GM21737 (cell line): ENCODE measurements around the gene FGFR1OP2.
"Not testable (repeated sequence)": the region's sequence is repeated elsewhere in the genome, so short reads cannot be mapped to it uniquely, and the experiment has no call there.

Experiments used
- ATAC-seq: cut with Tn5 transposase; IDR thresholded peaks from one replicate; pipeline ENCODE4 v1.9.1; 2021; ENCODE audit warnings: mild to moderate bottlenecking, moderate library complexity; ENCODE audit not compliant: unreplicated experiment

The FGFR1OP2 gene

DNA sequence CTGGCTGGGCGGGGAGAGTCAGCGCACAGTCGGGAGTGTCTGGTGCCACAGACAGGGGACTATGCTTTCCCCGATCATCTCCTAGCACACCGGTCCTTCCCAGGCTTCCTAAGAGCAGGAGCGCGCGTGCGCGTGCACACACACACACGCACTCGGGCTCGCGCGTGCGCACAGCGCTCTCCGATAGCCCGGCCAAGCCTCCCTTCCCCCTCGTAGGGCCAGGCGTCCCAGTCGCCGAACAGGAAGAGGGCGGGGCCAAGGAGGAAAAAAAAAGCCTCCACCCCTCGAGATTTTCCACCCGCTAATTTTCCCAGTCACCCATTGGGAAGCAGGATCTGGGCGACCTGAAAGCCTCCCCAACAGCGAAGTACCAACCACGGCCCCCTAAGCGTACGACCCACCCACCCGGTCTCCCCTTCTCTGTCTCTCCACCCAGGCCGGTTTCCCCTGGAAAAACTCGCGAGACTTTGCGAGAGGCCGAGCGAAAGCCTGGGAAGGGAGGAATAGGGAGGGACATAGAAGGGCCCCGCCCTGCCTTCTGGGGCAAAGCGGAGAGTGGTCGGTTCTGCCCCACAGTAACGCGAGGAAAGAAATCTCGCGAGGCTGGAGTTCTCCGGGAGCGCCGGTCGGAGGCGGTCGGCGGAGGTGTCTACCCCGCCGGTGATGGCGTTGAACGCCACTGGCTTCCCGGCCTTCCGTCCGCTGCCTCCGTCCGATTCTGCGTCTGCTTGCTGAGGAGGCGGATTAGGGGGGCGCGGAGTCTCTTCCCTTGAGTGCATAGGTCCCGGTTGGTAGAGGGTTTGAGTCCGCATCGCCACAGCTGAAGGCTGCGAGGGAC lies at the start of gene FGFR1OP2, which contains the start of gene INTS13:
Gene FGFR1OP2, plus strand, starts transcription at position 608 of the 838 bp plus-strand sequence. CDS start 15,689 bp downstream, outside the sequence.
Gene INTS13, minus strand, starts transcription at position 119 of the 838 bp plus-strand sequence. CDS start 1,178 bp downstream, outside the sequence.
- peak; percentile 73 for ATAC-seq

GRCh38 chr12:26890784-26891183 lies 47.5 kb upstream of the FGFR1OP2 start:
- no peak for ATAC-seq

DNA sequence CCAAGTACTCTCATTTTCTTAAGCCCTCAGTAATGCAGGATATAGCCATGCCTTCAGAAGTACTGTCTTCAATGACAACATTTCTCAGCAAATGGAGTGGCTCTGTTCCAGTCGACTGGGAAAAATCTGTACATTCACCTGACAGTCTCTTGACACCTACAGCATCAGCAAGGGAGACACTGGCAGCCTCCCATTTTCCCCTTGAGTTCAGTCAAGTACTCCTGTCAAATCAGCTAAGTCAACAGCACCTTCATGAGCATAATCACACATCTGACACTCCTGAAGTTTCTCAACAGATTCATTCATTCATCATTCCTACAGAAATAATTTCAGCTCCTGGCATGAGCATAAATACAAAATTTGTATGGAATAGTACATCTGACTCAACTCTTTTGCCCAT lies 46.6 kb upstream of the FGFR1OP2 start:
- no peak for ATAC-seq

DNA sequence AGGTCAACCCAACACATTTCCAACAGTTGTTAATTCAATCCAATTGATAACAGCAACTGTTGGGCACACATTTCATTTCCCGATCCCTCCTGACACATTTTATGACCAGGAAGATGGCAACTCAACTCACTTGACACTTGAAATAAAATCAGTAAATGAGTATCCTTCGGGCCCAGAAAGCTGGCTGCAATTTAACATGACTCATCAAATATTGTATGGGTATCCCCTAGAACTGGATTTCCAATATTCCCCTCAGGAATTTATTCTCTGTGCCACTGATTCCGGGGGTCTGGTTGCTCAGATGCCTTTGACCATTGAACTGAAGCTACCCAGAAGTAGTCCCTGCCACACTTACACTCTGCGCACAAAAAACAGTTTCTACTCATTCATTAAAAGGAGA lies 42.6 kb upstream of the FGFR1OP2 start:
- ATAC-seq: no peak

DNA sequence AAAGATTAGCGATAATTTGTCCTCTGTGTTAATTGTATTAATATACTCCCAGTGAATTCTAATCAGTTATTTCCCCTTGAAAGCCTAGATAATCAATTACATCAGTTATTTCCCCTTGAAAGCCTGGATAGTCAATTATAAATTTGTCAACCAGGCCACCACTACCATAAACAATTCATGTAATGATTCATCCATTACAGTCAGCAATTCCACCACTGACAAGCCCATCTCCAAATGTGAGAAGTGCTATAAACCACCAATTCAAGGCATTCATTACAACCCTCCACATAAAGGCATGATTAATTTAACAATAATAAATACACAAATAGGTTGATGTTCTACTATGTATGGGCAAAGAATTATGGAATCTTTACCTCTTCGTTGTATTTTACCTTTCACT lies 41.4 kb upstream of the FGFR1OP2 start:
- no peak for ATAC-seq

GRCh38 chr12:26903396-26903795 lies 34.9 kb upstream of the FGFR1OP2 start:
- ATAC-seq: not testable (repeated sequence)

- no peak for ATAC-seq
These were observed 32.2 kb upstream of the FGFR1OP2 start for GRCh38 chr12:26906024-26906423.

DNA sequence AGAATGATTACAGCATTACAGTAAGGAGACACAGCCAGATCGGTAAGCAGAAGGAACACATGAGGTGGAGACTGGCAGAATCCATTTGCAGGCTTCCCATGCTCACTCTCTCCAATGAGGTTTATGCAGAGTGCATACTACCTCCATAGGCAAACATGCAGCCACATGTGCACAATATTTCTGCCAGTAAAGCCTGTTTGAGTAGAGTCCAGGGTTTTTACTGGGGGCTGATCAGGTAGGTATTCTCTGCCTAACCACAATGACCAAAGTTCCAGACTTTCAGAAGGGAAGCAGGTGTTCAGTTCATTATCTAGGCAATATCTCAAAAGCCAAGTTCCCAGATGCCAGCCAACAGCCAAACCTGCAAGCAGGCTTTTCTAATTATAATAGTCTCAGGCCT lies 31.6 kb upstream of the FGFR1OP2 start:
- ATAC-seq: no peak

DNA sequence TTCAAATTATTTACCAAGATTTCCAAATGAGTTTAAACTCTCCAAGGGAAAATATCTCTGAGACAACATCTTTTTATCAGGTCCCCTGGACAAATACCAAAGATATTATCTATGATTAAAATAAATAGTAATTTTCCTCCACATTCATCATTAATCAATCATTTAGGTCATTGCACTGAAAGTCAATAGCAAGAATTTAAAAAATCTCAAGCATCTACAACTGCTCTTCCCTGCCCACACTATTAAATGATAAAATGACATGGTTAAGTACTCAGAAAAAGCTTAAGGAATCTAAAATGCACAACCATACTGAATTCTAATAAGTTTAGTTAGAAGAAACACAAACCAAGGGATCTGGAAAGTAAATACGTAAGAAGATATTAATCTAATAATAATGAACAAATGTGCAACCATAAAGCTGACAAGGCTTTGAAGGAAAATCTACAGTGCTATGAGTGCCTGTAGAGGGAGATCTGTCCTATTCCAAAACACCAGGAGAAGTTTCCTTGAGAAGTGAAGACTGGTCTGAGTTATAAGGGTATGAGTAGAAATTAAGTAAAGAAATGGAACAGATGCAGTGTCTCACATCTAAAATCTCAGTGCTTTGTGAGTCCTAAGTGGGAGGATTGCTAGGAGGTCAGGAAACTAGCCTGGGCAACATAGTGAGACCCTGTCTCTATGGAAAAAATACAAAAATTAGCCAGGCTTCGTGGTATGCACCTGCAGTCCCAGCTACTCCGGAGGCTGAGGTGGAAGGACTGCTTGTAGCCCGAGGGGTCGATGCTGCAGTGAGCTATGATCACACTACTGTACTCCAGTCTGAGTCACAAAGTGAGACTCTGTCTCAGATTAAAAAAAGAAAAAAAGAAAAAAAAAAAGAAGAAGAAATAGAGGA lies 19.7 kb upstream of the FGFR1OP2 start:
- no peak for ATAC-seq

DNA sequence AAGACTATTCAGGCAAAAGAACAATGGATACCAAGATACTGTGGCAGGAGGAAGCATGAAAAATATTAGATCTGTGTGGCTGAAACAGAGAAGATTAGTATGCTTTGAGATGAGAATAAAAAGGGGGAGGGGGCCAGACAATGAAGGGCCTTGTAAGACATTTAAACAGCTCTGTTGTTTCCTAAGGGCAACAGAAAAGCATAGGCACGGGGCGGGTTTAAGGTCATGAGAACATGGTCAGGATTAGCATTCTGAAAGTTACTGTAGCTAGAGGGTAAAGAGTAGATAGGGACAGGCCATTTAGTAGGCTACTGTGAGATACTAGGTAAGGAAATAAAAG lies 19.1 kb upstream of the FGFR1OP2 start:
- no peak for ATAC-seq

DNA sequence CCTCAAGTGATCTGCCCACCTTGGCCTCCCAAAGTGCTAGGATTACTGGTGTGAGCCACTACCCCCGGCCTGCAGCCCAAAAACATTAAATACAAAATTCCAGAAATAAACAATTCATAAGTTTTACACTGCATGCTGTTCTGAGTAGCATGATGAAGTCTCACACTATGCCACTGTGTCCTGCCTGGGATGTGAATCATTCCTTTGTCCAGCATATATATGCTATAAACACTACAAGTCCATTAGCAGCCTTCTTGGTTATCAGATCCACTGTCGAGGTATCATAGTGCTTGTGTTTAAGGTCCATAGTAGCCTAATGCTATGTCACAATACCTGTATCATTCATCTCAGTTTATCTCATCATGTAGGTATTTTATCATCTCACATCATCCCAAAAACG lies 16.4 kb upstream of the FGFR1OP2 start:
- ATAC-seq: no peak

GRCh38 chr12:26928661-26929060 lies 9.6 kb upstream of the FGFR1OP2 start:
- ATAC-seq: no peak

GRCh38 chr12:26929590-26929989 lies 8.7 kb upstream of the FGFR1OP2 start:
- ATAC-seq: no peak

DNA sequence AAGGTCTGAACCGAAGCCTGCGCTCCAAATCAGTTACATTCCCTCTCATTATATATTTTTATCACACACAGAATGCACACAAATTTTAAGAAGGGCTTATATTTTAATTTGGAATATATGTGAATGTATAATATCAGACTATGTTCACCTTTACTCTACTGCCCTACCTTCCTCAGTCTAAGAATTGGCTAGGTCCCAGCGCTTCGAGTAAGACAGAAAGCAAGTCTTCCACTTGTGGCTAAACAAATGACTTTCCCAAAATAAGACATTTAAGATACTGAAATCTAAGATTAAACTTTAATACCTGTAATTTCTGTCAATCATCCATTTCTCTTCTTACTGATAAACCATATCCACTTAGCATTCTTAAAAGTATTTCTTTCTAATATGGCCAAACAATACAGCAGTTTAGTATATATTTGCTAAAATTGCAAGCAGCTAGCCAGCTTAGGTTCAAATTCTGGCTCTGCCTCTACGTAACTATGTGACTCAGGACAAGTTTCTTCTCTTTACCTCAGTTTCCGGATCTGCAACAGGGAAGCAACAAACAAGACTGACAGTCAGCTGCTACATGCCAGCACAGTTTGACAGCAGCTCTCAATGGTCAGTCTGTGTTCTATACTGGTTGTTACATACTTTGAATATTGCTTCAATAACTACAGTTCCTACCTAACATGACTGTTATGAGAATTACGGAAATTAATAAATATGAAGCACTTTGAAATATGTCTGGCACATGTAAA lies 2.5 kb upstream of the FGFR1OP2 start:
- ATAC-seq: no peak

DNA sequence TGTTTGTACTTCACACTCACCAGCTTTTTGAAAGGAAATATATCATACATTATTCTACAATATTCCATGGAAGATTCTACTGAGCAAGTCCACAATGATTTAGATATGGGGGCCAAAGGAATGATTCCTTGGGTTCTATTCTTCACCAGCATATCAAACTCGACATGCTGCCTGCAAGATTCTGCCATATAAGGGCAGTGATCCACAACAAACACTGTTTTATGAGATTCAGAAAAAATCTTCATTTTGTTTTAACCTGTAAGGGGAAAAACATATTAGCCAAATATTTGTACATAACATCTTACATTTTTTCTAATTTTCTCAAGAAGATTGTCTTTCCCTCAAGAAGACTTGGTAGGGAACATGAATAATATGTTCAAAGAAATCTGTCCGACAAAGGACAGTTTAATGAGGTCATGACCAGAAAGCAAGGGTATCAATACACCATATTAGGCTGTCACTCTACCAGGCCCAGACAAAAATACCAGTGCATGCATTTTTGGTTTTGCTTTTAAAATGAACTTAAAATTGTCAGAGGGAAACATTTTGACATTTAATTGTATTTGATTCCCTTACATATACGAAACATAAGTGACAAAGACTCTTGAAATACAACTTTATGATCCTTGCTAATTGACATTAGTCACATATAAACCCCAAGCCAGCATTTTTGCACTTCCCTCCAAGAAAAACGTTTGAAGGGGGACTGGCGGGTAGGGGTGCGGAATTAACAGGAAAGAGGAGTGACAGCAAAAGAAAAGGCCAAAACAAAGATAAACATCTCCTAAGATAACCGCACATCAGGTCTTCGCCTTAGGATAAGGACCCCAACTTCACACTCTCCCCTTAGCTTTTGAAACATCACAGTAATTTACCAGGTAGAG lies 1.5 kb upstream of the FGFR1OP2 start:
- no peak for ATAC-seq

GRCh38 chr12:26937443-26937862 lies 817 bp upstream of the FGFR1OP2 start:
- no peak for ATAC-seq

DNA sequence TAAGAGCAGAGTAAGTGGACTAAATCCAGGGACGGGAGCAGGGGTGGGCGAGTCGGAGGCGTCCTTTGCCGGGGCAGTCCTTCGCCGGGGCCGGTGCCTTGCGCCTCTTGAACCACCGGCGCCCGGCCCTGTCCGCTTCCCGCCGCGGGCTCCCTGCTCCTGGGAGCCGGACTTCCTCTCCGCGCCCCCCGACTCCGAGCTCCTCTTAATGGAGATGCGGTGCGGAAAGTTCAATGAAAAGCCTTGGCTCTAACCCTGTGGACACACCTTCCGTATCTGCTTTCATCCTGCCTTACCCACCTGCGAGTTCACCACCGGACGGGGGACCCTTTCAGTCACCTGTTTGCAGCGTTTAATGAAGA lies 412 bp downstream of the FGFR1OP2 start:
- ATAC-seq: peak; percentile 10

- no peak for ATAC-seq
These were observed 1.0 kb downstream of the FGFR1OP2 start for GRCh38 chr12:26939192-26939832.

DNA sequence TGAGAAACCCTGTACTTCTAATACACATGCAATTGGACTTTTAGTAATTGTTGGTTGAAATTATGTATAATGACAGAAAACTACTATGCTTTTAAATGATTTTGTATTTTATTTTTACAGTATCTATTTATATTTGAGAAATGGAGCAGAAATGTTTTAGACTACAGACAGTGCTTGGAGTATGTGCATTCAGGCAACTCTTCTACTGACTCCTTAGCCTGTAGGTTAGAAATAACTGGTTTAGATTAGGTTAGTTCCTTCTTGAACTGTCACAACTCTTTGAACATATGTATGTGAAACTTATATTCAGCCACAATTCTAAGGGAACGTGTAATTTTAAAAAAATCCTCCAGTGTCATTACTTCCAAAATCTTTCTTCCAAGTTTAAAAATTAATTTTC lies 1.7 kb downstream of the FGFR1OP2 start:
- no peak for ATAC-seq
